Loucy (cell line): ENCODE results near the gene FOXA3.
A peak's percentile ranks its signal among the peaks of the same experiment; 100 is the strongest.

ENCODE experiments used
- H2AFZ ChIP-seq: fragments of 200-600 bp; sonication (generic); 2 replicates; pipeline ENCODE4 v1.6.0; 2016; ENCODE audit warnings: antibody characterized with exemption, mild to moderate bottlenecking, low read length, moderate library complexity
- H3F3A ChIP-seq: fragments of 200-600 bp; 2 replicates; pipeline ENCODE4 v1.6.0; 2016; ENCODE audit warnings: antibody characterized with exemption, low read depth, mild to moderate bottlenecking
- H3K27me3 ChIP-seq: fragments of 200-600 bp; sonication (generic); 2 replicates; pipeline ENCODE4 v1.6.1; 2014; ENCODE audit warnings: low read length, mild to moderate bottlenecking; ENCODE audit not compliant: insufficient read depth, poor library complexity, severe bottlenecking
- H3K36me3 ChIP-seq: fragments of 200-600 bp; sonication (generic); 2 replicates; pipeline ENCODE4 v1.6.1; 2016; ENCODE audit warnings: low read length; ENCODE audit not compliant: insufficient read depth
- H3K4me1 ChIP-seq: fragments of 200-600 bp; sonication (generic); 2 replicates; pipeline ENCODE4 v1.5.1; 2014; ENCODE audit warnings: low read length, mild to moderate bottlenecking; ENCODE audit not compliant: insufficient read depth, poor library complexity, severe bottlenecking
- H3K4me2 ChIP-seq: fragments of 200-600 bp; sonication (generic); 2 replicates; pipeline ENCODE4 v1.6.0; 2014; ENCODE audit warnings: antibody characterized with exemption, low read length, low read depth, mild to moderate bottlenecking; ENCODE audit not compliant: poor library complexity, severe bottlenecking
- H3K4me3 ChIP-seq: fragments of 200-600 bp; sonication (generic); 2 replicates; pipeline ENCODE4 v1.5.1; 2014; ENCODE audit warnings: low read length, mild to moderate bottlenecking, mixed read lengths; ENCODE audit not compliant: poor library complexity, severe bottlenecking
- H3K79me2 ChIP-seq: fragments of 200-600 bp; sonication (generic); 2 replicates; pipeline ENCODE4 v1.6.1; 2014; ENCODE audit warnings: low read length; ENCODE audit not compliant: insufficient read depth
- H3K9ac ChIP-seq: fragments of 200-600 bp; sonication (generic); 2 replicates; pipeline ENCODE4 v1.6.0; 2014; ENCODE audit warnings: mild to moderate bottlenecking, low read depth, low read length, moderate library complexity; ENCODE audit not compliant: poor library complexity, severe bottlenecking
- H3K9me2 ChIP-seq: fragments of 200-600 bp; sonication (generic); replicated peaks from 2 replicates; pipeline ENCODE4 v1.6.1; 2016; ENCODE audit warnings: low read depth, low read length, mixed read lengths
- H3K9me3 ChIP-seq: fragments of 200-600 bp; sonication (generic); 2 replicates; pipeline ENCODE4 v1.6.1; 2014; ENCODE audit warnings: mild to moderate bottlenecking, antibody characterized with exemption, low read length, low read depth; ENCODE audit not compliant: insufficient read depth
- H4K20me1 ChIP-seq: fragments of 200-600 bp; sonication (generic); 2 replicates; pipeline ENCODE4 v1.6.0; 2014; ENCODE audit warnings: antibody characterized with exemption, low read length, mild to moderate bottlenecking; ENCODE audit not compliant: insufficient read depth, poor library complexity, severe bottlenecking
- EZH2phosphoT487 ChIP-seq: fragments of 200-600 bp; IDR thresholded peaks from 2 replicates; pipeline ENCODE4 v1.6.1; 2018; ENCODE audit warnings: antibody characterized with exemption, mild to moderate bottlenecking, moderate library complexity, borderline replicate concordance
- TF ChIP-seq, protein P1 (sequence below): fragments of 200-600 bp; sonication (generic); conservative IDR thresholded peaks from 2 replicates; pipeline ENCODE4 v1.5.1; 2014; ENCODE audit warnings: mild to moderate bottlenecking, antibody characterized with exemption, low read length

The FOXA3 gene

GRCh38 chr19:45911291-45911690, 47.2 kb downstream of the FOXA3 start:
- Histone ChIP-seq H4K20me1 (no peaks in the 10 kb centered on the region), H3K9me2 (no peaks in the 10 kb centered on the region), H2AFZ (no peak overlapping the region), H3K36me3 (no peaks in the 10 kb centered on the region), H3K4me1 (no peaks in the 10 kb centered on the region), H3K27me3 (no peaks in the 10 kb centered on the region), H3K79me2 (no peaks in the 10 kb centered on the region), H3K4me3 (no peak overlapping the region), H3K9ac (no peak overlapping the region), H3K4me2 (no peak overlapping the region), H3F3A (no peaks in the 10 kb centered on the region), H3K9me3 (no peaks in the 10 kb centered on the region)
- no peak for TF ChIP-seq EZH2phosphoT487
- TF ChIP-seq, protein P1, sequence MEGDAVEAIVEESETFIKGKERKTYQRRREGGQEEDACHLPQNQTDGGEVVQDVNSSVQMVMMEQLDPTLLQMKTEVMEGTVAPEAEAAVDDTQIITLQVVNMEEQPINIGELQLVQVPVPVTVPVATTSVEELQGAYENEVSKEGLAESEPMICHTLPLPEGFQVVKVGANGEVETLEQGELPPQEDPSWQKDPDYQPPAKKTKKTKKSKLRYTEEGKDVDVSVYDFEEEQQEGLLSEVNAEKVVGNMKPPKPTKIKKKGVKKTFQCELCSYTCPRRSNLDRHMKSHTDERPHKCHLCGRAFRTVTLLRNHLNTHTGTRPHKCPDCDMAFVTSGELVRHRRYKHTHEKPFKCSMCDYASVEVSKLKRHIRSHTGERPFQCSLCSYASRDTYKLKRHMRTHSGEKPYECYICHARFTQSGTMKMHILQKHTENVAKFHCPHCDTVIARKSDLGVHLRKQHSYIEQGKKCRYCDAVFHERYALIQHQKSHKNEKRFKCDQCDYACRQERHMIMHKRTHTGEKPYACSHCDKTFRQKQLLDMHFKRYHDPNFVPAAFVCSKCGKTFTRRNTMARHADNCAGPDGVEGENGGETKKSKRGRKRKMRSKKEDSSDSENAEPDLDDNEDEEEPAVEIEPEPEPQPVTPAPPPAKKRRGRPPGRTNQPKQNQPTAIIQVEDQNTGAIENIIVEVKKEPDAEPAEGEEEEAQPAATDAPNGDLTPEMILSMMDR = no peak

- no peak within 1 kb of the TSS for H3K4me3 ChIP-seq
- no peaks in the 10 kb centered on the region for H3K9me3 ChIP-seq
- no peaks in the 10 kb centered on the region for H3K27me3 ChIP-seq
- no peak within 1 kb of the TSS for H3K9ac ChIP-seq
- H3K4me2 ChIP-seq = no peak within 1 kb of the TSS
- no peak for TF ChIP-seq EZH2phosphoT487
- TF ChIP-seq, protein P1 = peak; percentile 49
- no peaks in the 10 kb centered on the region for H3K79me2 ChIP-seq
- no peaks in the 10 kb centered on the region for H3K4me1 ChIP-seq
- no peaks in the 10 kb centered on the region for H3K9me2 ChIP-seq
- no peaks in the 10 kb centered on the region for H3K36me3 ChIP-seq
- H3F3A ChIP-seq = no peaks in the 10 kb centered on the region
- H2AFZ ChIP-seq = no peak within 1 kb of the TSS
- H4K20me1 ChIP-seq = no peaks in the 10 kb centered on the region
Measured at GRCh38 chr19:45913874-45914830, 50.0 kb downstream of the FOXA3 start, which contains the start of gene NANOS2. Gene NANOS2, minus strand, starts transcription at chr19:45914778. Its CDS starts 85 bp downstream, at chr19:45914693.

GRCh38 chr19:45917421-45918091, 53.4 kb downstream of the FOXA3 start:
- Histone ChIP-seq H4K20me1 (no peaks in the 10 kb centered on the region), H3K9me3 (no peaks in the 10 kb centered on the region), H3K4me2 (no peak overlapping the region), H3K9me2 (no peaks in the 10 kb centered on the region), H3F3A (no peaks in the 10 kb centered on the region), H3K36me3 (no peaks in the 10 kb centered on the region), H3K4me3 (no peak overlapping the region), H3K4me1 (no peaks in the 10 kb centered on the region), H3K9ac (no peak overlapping the region), H3K79me2 (no peaks in the 10 kb centered on the region), H3K27me3 (no peaks in the 10 kb centered on the region), H2AFZ (no peak overlapping the region)
- TF ChIP-seq, protein P1 = no peak
- TF ChIP-seq EZH2phosphoT487 = no peak
